Activated naive CD4-positive, alpha-beta T cell treated with anti-CD3 and anti-CD28 coated beads, Interleukin-2, amount 50 U/mL, for 72 hours (primary cell): ENCODE data around the gene PFKFB1. TPM values are rescaled to one million over a fixed set of nuclear protein-coding genes. Genes with fewer than 3 reads are reported as not detected.

Source experiments
- ATAC-seq, 2 donors: fragments of 150-1000 bp; cut with Tn5 transposase; 2 replicates each; pipeline ENCODE4 v1.10.0; 2021; ENCODE audit warnings: mild to moderate bottlenecking in 2 of 2, moderate library complexity in 2 of 2
- DNase-seq, 2 donors: peaks; one replicate each; pipeline ENCODE4 v3.0.0; 2021 to 2022; ENCODE audit warnings: low spot score in 2 of 2
- H3K27ac Mint-ChIP-seq, 2 donors: one replicate each; pipeline ENCODE4 v1.8.0; 2022; ENCODE audit warnings: mild to moderate bottlenecking in 2 of 2, mixed read lengths in 2 of 2
- H3K36me3 Mint-ChIP-seq, 2 donors: one replicate each; pipeline ENCODE4 v1.8.0; 2022; ENCODE audit warnings: mixed read lengths in 2 of 2
- H3K9me3 Mint-ChIP-seq, 2 donors: one replicate each; pipeline ENCODE4 v1.8.0; 2022; ENCODE audit warnings: mixed read lengths in 2 of 2
- total RNA-seq, 2 donors: library from RNA; stranded (reverse); gene quantifications; one replicate each; pipeline ENCODE4 v1.2.3, GENCODE V29; 2022

PFKFB1 gene
- total RNA-seq, 2 donors from 2014 or later = 0.27 to 0.99 TPM

DNA sequence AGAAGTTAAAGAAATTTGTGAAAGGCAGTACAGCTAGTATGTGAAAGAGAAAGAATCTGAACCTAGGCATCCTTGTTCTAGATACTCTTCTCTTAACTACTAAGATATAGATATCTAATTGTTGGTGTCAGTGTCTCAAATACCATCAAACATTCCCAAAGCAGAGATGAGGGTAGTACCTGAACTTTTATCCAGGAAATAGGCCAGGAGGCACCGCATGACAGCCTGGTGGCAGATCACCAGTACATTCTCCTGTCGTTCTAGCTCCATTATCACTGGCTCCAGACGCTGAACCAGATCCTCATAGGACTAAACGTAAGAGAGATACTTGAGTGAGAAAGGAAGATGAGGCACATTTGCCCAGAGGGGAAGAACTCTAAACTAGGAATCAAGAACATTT, 56.6 kb downstream of the PFKFB1 start:
- H3K9me3 Mint-ChIP-seq = no peaks in the 10 kb centered on the region
- ATAC-seq (no peak), DNase-seq (no peak)
- no peak overlapping the region for H3K27ac Mint-ChIP-seq
- H3K36me3 Mint-ChIP-seq = no peaks in the 10 kb centered on the region

DNA sequence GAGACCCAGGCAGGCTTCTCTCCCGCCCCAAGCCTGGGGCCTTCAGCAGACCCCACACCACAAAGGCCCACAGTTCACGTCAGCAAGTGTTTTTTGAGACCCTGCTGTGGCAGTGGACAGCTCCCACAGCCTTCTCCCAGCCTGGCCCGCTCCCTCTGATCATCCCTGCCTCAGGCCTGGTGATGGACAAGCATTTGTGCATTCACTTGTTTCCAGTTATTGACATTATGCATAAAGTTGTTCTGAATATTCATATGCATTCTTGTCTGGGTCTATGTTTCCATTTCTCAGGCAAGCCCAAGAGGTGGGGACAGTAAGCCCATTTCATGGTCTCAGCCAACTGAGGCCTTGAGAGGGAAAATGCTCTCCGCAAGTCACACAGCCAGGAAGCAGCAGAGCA, 58.7 kb downstream of the PFKFB1 start:
- no peak overlapping the region for H3K27ac Mint-ChIP-seq
- DNase-seq (no peak), ATAC-seq (no peak)
- H3K36me3 Mint-ChIP-seq = no peaks in the 10 kb centered on the region
- H3K9me3 Mint-ChIP-seq = no peaks in the 10 kb centered on the region

GRCh38 chrX:54934890-54935289, 59.1 kb downstream of the PFKFB1 start:
- no peak for ATAC-seq
- no peak for DNase-seq
- Mint-ChIP-seq H3K9me3 (no peaks in the 10 kb centered on the region), H3K27ac (no peak overlapping the region), H3K36me3 (no peaks in the 10 kb centered on the region)

GRCh38 chrX:54934058-54934457, 59.9 kb downstream of the PFKFB1 start:
- ATAC-seq = no peak
- H3K27ac Mint-ChIP-seq = no peak overlapping the region
- no peaks in the 10 kb centered on the region for H3K36me3 Mint-ChIP-seq
- DNase-seq = no peak
- no peaks in the 10 kb centered on the region for H3K9me3 Mint-ChIP-seq

DNA sequence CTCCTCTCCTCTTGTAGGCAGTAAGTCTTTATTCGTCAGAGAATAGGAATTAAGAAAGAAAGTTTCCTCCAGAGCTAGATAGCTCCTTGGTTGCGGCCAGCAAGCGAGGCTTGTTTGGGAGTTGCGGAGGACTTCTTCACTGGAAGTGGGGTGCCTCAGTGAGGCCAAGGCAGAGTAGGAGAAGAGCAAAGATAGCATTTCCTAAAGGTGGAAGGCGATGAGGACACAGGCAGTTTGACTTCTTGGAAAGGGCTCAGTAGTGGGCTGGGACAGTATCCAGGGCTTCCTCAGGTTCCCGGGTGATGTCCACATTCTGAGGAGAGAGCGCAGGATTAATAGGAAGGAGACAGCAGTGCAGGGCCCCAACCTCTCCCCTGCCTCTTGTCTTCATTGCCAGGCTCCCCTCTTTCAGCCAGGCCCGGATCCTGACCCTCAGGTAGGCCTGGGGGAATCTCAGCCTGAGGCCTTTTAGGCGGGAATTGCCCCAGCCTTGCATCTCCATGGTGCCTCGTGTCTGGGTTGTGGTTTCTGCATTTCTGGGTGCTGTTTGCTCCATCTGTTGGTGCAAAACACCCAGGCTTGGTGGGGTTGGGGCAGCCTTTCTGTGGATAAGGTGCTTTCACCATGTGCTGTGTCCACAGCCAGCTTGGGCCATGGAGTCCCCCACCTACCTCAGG, 60.7 kb downstream of the PFKFB1 start:
- ATAC-seq (no peak), DNase-seq (no peak)
- no peak overlapping the region for H3K27ac Mint-ChIP-seq
- H3K36me3 Mint-ChIP-seq = no peaks in the 10 kb centered on the region
- H3K9me3 Mint-ChIP-seq = no peaks in the 10 kb centered on the region

DNA sequence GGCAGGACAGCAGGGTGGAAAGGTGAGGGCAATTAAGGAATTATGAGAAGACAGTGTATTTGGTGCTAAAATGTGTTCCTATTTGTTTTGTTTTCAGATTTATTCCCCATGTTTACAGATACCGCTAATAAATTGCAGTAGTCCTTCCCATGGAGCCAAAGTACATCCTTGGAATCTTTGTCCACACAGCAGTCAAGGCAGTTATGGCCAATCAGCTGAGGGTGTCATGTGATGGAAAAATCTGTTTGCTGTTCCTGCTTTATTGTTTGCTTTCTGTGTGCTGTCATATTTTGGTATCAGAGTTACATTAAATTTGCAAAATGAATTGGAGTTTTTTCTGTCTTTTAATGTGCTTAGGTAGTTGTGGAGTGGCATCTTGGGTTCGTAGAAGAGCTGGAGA, 62.9 kb downstream of the PFKFB1 start:
- H3K27ac Mint-ChIP-seq = peak overlapping the region in 1 of 2 donors; percentile 33
- no peaks in the 10 kb centered on the region for H3K36me3 Mint-ChIP-seq
- H3K9me3 Mint-ChIP-seq = no peaks in the 10 kb centered on the region
- ATAC-seq (no peak), DNase-seq (no peak)

- Mint-ChIP-seq H3K36me3 (no peaks in the 10 kb centered on the region), H3K9me3 (no peaks in the 10 kb centered on the region), H3K27ac (no peak overlapping the region)
- ATAC-seq = no peak
- no peak for DNase-seq
Measured at GRCh38 chrX:54930291-54931049, 63.5 kb downstream of the PFKFB1 start.

GRCh38 chrX:54928876-54929275, 65.1 kb downstream of the PFKFB1 start:
- H3K9me3 Mint-ChIP-seq = no peaks in the 10 kb centered on the region
- DNase-seq = no peak
- no peaks in the 10 kb centered on the region for H3K36me3 Mint-ChIP-seq
- H3K27ac Mint-ChIP-seq = no peak overlapping the region
- no peak for ATAC-seq

GRCh38 chrX:54926978-54927377, 67.0 kb downstream of the PFKFB1 start:
- H3K9me3 Mint-ChIP-seq = no peaks in the 10 kb centered on the region
- H3K36me3 Mint-ChIP-seq = no peaks in the 10 kb centered on the region
- H3K27ac Mint-ChIP-seq = no peak overlapping the region
- DNase-seq = no peak
- ATAC-seq = no peak

DNA sequence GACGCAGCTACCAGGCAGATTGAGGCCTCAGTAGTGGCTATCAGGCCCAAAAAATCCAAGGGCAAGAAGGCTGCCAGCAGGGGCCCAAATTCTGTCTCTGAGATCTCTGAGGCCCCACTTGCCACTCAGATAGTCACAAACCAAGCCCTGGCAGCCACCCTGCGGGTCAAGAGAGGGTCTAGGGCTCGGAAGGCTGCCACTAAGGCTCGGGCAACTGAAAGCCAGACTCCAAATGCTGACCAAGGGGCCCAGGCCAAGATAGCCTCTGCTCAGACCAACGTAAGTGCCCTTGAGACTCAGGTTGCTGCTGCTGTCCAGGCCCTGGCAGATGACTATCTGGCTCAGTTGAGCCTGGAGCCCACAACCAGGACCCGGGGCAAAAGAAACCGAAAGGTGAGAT, 70.6 kb downstream of the PFKFB1 start:
- ATAC-seq = no peak
- H3K27ac Mint-ChIP-seq = no peak overlapping the region
- no peak for DNase-seq
- H3K36me3 Mint-ChIP-seq = peaks cover 0 to 11% of the 10 kb centered on the region in 2 donors
- peaks cover 0 to 3% of the 10 kb centered on the region in 2 donors for H3K9me3 Mint-ChIP-seq

DNA sequence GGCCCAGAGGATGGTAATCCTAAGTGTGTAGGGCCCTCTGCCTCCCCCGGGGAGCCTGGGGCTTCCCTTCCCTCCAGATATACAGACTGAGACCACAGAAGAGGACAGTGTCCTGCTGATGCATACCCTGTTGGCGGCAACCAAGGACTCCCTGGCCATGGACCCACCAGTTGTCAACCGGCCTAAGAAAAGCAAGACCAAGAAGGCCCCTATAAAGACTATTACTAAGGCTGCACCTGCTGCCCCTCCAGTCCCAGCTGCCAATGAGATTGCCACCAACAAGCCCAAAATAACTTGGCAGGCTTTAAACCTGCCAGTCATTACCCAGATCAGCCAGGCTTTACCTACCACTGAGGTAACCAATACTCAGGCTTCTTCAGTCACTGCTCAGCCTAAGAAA, 71.4 kb downstream of the PFKFB1 start:
- no peak for DNase-seq
- Mint-ChIP-seq H3K36me3 (peaks cover 0 to 11% of the 10 kb centered on the region in 2 donors), H3K9me3 (peaks cover 0 to 3% of the 10 kb centered on the region in 2 donors), H3K27ac (peak overlapping the region in 1 of 2 donors; percentile 93)
- ATAC-seq = no peak

GRCh38 chrX:54921427-54922021, 72.5 kb downstream of the PFKFB1 start:
- Mint-ChIP-seq H3K9me3 (peaks cover 0 to 3% of the 10 kb centered on the region in 2 donors), H3K27ac (peak overlapping the region; percentile 81 to 93), H3K36me3 (peaks cover 0 to 11% of the 10 kb centered on the region in 2 donors)
- ATAC-seq = peak; percentile 87 to 88
- DNase-seq = peak in 1 of 2 donors; percentile 57

DNA sequence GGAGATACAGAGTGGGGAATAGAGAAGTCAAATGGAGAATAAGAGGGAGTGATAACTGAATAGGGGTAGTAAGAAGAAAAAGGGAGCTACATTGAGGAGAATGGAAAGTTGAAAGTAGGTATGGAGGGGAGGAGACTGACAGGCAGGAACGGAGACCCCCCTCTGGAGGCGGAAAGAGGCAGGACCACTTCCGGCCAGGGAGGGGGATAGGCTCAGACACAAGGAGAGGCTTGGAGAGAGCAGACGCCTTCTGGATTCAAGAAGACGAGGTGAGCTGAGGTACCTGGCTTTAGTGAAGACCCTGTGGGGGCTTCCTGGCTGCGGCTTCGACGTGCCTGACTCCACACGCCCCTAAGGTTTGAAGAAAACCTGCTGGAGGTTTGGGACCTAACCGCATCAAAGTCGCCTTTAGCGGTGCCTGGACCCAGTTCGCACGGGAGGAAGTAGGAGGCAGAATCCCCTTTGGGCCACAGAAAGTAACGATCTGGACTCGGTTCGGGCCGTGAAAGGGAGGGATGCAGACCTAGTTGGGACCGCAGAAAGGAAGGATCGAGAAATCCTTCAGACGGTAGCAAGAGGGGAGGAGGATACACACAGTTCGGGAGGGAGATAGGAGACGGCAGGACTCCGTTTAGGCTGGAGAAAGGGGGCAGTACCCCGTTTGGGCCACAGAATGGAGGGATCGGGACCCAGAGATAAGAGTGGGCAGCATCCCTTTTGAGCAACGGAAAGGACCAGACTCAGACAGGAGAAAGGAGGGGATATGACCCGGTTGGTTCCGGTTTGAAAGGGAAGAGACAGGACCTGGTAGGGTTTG, 73.2 kb downstream of the PFKFB1 start, which contains the start of gene TRO:
TRO (plus strand) TSS at position 215 of the 817 bp plus-strand sequence. CDS start 1,423 bp downstream, outside the sequence.
- peaks cover 0 to 3% of the 10 kb centered on the region in 2 donors for H3K9me3 Mint-ChIP-seq
- ATAC-seq (peak; percentile 16 to 36), DNase-seq (no peak)
- H3K27ac Mint-ChIP-seq = peak within 1 kb of the TSS; percentile 81 to 93
- peaks cover 0 to 11% of the 10 kb centered on the region in 2 donors for H3K36me3 Mint-ChIP-seq

DNA sequence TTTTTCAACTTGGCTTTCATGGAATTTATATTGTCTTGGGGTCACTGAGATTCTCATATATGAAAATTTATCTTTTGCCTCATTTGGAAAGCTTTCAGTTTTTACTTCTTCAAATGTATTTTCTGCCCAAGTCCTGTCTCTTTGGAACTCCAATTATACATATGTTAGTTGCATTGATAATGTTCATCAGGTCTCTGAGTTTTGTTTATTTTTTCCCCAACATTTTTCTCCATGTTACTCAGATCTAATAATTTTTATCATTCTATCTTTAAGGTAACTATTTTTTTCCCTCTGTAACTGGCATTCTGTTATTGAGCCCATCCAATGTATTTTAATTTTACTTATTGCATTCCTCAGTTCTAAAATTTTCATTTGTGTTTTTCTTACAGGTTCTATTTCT, 84.0 kb downstream of the PFKFB1 start:
- ATAC-seq (no peak), DNase-seq (no peak)
- Mint-ChIP-seq H3K27ac (no peak overlapping the region), H3K36me3 (no peaks in the 10 kb centered on the region), H3K9me3 (peaks cover 4 to 5% of the 10 kb centered on the region in 2 donors)

DNA sequence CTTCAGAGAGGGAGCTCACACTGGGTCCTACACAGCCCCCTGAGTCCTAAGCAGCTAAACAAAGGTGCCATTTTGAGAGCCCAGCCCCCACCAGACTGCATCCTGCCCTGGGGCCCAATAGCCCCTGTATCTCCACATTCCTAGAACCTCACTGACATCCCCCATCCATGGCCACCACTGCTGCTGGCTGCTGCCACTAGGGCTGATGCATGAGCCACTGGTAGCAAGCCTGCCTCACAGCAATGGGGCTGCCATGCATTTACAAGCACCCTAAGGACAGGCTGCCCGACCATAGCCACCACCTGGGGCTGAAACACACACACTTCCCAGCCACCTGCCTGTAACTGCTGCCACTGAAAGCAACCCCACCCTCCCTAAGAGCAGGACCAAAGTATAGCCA, 99.8 kb downstream of the PFKFB1 start:
- no peak overlapping the region for H3K27ac Mint-ChIP-seq
- H3K36me3 Mint-ChIP-seq = no peaks in the 10 kb centered on the region
- DNase-seq (no peak), ATAC-seq (no peak)
- no peaks in the 10 kb centered on the region for H3K9me3 Mint-ChIP-seq

- ATAC-seq = peak in 1 of 2 donors; percentile 61
Measured at GRCh38 chrX:54891573-54891972, 102.4 kb downstream of the PFKFB1 start.

GRCh38 chrX:54885740-54886139, 108.2 kb downstream of the PFKFB1 start:
- Mint-ChIP-seq H3K9me3 (no peaks in the 10 kb centered on the region), H3K36me3 (no peaks in the 10 kb centered on the region), H3K27ac (no peak overlapping the region)
- ATAC-seq (no peak), DNase-seq (no peak)

More at GRCh38 chrX:54891573-54891972, 102.4 kb downstream of the PFKFB1 start:
- DNase-seq = peak in 1 of 2 donors; percentile 3
- H3K9me3 Mint-ChIP-seq = no peaks in the 10 kb centered on the region
- no peaks in the 10 kb centered on the region for H3K36me3 Mint-ChIP-seq
- no peak overlapping the region for H3K27ac Mint-ChIP-seq
